Skin of body (tissue), 2 donors: ENCODE data around the gene KIAA0319L. TPM values are rescaled to one million over a fixed set of nuclear protein-coding genes. Genes with fewer than 3 reads are reported as not detected.

ENCODE experiments used
- DNase-seq: peaks from one replicate; lab custom pipeline; 2025; lab: John Stamatoyannopoulos, UW
- total RNA-seq: library from RNA; depleted of rRNA; stranded (reverse); fragments of >200 nt; gene quantifications from one replicate; pipeline ENCODE4 v1.2.3, GENCODE V29; 2014

KIAA0319L gene
- total RNA-seq, 1 donor from 2014 or later: 36.4 TPM

- peak; percentile 9 for DNase-seq
These were observed 7.1 kb upstream of the KIAA0319L start for GRCh38 chr1:35564037-35564883.

GRCh38 chr1:35563166-35563565 lies 6.0 kb upstream of the KIAA0319L start:
- DNase-seq: no peak

GRCh38 chr1:35561972-35562680 lies 4.9 kb upstream of the KIAA0319L start:
- DNase-seq: no peak

DNA sequence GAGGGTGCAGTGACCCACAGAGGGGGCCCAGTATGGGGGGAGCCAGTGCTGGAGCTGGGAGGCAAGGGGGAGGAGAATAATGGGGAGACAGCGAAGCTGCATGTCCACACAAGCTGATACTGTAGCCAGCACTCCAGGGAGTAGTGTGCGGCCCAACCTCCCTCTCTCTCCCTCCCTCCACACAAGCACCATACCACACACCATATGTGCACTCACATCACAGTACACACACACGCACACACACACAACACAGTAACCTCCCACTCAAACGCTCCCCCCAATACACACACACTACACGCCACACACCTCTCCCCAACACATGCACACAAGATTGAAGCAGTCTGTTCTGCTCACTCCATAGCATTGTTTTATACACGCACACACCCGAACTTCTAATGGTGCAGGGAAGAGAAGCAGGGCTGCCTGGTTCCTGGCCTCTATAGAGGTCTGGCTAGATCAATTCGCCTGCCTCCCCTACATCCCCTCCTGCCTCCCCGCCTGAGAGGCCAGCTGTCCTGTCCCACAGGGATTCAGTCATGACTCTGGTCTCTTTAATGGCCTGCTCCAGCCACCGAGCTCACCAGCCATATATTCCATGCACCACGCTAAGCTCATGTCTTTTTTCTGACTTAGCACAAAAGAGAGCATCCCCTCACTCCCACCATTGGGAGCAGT lies 4.2 kb upstream of the KIAA0319L start:
- DNase-seq: no peak

DNA sequence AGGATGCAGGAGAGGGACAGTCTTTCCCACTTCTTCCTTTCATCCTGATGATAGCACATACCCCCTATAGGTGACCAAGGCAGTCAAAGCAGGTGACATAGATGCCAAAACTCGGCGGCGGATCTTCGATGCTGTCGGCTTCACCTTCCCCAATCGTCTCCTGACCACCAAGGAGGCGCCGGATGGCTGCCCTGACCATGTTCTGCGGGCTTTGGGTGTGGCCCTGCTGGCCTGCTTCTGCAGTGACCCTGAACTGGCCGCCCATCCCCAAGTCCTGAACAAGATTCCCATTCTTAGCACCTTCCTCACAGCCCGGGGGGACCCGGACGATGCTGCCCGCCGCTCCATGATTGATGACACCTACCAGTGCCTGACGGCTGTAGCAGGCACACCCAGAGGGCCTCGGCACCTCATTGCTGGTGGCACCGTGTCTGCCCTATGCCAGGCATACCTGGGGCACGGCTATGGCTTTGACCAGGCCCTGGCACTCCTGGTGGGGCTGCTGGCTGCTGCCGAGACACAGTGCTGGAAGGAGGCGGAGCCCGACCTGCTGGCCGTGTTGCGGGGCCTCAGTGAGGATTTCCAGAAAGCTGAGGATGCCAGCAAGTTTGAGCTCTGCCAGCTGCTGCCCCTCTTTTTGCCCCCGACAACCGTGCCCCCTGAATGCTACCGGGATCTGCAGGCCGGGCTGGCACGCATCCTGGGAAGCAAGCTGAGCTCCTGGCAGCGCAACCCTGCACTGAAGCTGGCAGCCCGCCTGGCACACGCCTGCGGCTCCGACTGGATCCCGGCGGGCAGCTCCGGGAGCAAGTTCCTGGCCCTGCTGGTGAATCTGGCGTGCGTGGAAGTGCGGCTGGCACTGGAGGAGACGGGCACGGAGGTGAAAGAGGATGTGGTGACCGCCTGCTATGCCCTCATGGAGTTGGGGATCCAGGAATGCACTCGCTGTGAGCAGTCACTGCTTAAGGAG lies 3.3 kb upstream of the KIAA0319L start:
- DNase-seq: no peak

- DNase-seq: no peak
These were observed 2.2 kb upstream of the KIAA0319L start for GRCh38 chr1:35559317-35559944.

DNA sequence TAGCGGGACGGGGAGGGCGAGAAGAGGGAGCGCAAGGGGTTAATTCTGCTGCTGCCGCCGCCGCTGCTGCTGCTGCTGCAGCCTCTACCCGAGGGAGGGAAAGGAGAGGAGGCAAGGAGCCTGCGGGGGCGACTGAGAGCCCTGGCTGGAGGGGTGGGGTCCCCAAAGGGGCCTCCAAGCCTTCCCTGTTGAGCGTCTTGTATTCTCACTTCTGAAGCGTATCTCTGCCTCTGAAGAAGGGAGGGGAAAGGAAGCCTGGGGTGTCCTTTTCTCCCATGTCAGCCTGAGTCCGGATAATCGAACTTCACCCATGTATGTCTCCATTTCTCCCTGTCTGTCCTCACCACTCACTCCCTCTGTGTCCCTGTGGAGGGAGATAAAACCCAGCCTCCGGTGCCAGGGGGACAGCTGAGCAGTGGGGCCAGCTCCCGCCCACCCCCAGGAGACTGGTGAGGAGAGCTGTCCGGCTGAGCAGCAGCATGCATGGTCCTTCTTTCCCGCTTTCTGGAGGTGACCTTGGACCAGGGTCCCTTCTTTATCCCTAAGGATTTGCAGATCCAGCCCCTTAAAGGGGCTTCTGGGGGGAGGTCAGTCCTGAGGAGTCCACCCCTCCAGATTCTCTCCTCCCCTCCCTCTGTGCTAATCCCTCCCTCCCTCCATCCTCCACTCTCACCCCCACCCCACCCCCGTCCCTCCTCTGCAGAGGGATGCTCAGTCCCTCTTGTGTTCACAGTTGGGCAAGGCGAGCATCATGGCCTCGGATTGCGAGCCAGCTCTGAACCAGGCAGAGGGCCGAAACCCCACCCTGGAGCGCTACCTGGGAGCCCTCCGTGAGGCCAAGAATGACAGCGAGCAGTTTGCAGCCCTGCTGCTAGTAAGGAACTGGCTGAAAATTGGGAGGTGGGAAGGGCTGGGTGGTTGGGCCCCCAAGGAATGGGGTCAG lies 1.4 kb upstream of the KIAA0319L start:
- no peak for DNase-seq

DNA sequence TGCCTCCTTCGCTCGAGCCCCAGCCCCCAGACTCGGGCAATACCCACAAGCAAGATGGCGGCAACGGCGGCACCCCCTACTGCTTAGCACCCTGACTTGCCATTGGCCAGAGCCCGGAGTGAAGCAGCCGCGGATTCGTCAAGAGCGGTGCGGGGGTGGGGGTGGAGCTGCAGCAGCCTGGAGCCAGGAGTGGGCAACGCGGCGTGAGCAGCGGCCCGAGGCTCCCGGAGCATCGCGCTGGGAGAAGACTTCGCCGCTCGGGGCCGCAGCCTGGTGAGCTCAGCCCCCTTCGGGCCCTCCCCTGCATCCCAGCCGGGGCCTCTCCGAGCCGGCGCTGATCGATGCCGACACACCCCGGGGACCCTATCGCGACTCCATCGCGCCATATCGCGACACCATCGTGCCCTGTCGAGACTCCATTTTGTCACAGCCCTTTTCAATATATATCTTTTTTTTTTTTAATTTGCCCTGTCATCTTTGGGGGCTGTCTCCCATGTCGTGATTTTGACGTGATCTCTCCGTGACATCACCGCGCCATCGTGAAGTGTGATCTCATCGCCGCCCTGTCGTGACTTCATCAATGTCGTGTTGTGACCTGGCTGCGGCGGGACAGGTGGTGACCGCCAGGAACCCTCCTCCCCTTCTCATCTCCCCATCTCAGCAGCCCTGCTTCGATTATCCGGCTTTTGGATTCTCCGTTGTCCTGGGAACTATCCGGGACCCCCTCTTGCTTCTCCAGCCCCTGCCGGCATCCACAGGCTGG lies 589 bp upstream of the KIAA0319L start, which contains the start of gene NCDN:
Gene NCDN, plus strand, starts transcription at position 189 of the 763 bp plus-strand sequence. Its CDS starts 392 bp downstream, at position 581.
- peak; percentile 99 for DNase-seq

DNA sequence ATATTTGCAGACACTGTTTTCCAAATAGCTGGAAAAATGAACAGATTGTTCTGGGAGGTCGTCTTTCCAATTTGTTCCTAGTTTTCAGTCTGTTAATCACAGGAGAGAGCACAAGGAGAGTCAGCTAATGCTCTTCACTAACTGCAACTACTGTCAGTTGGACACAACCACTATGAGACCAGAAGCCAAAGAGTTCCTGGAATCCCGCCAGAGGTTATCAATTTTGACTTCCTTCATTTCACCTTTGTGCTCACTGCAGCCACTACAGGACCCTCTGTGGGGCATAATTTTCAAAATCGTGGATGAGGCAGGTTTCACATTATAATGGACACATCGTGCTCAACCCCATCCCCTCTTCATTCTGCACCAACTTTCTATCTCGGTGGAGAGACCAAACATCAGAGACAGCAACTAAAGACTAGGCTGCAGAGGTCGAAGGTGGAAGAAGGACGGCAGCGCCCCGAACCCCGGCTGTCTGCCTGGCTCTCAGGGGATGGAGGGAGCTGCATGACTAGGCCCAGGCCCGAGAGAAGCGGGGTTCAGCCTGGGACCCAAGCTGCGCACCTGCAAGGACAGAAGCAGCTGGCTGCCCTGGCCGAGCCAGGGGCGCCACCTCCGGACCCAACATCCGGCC lies 602 bp downstream of the KIAA0319L start:
- no peak for DNase-seq

- DNase-seq: no peak
These were observed 1.4 kb downstream of the KIAA0319L start for GRCh38 chr1:35555601-35556477.

DNA sequence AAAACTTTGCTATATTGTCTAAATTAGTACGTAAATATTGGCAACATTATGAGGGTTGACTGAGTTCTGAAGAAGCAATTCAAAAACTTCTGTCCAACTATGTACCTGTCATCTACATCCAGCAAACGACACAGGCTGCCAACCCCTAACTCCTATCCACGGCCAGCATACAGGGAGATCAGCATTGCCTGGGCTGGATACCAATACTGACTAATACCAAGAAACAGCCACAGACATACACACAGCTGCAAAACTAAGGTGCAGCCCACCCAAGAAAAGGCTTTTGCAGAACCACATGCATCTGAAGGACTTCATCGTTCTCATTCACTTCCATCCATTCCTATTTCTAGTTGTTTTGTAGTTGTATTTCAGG lies 2.0 kb downstream of the KIAA0319L start:
- DNase-seq: no peak

DNA sequence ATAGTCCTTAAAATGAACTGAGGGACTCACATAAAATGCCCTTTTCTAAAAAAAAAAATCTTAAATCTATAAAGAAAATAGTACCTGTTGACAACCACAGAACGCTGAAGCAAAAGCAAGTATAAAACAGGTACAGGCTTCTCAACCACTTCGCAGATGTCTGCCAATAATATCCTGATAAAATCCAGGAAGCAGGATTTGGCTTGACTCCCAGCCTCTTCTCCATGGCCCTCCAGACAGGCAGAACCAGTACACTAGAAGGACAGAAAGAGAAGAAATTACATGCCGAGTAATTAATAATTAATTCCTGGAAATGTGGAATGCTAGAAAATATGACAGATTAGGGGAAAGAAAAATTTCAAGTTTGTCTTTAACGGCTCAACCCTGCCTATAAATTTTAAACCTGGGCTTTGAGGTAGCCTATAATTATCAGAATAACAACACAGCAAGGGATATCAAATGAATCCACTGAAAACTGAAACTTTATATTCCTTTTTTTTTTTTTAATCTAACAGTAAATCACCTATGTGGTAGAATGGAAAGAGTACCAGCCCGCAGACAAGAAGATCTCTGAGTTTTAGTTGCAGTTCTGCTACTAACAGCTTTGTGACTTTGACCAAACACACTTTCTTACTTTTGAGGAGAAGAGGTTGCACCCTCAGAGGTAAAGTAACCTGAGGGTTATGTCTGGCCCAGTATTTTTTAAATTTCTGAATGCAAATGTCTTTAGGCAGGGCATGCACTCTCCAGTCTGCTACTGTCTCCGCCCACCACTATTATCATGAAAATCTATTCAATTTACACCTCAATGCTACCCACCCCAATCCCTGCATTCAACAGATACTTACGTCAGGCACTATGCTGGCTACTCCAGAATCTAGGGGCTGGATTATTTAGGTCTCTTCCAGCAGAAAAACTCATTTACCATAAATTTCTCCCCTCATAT lies 2.7 kb downstream of the KIAA0319L start:
- DNase-seq: no peak

- no peak for DNase-seq
These were observed 3.4 kb downstream of the KIAA0319L start for GRCh38 chr1:35553851-35554250.

DNA sequence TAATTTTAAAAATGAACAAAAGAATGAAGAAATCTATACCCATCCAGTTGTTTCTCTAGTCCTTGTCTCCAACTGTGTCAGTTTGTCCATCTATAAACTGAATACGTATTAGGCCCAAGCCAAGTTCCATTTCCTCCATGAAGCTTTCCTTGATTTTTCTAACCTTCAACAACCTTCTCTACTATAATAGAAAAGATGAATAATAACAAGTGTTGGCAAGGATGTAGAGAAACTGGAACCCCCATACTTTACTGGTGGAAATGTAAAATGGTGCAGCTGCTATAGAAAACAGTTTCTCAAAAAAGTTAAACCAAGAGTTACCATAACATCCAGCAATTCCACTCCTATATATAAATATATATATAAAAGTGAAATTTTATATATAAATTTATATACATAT lies 10.6 kb downstream of the KIAA0319L start:
- DNase-seq: no peak

DNA sequence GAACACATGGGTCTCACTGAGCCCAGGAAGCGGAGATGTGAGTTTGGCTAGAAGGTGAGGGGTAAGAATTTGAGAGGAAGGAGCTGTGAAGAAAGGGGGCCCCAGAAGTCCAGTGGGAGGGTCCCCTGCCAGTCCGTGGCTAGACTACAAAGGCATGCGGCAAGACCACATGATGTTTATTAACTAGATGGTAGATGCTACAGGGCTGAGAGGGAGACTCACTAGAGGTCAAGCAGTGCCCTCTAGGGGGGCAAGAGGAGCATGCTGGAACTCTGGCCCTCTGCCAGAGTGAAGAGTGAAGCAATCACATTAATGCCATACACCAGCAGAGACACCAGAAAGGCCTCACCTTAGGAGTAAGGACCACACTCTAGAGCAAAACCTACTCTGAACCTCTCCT lies 12.2 kb downstream of the KIAA0319L start:
- no peak for DNase-seq

GRCh38 chr1:35539824-35540261 lies 17.4 kb downstream of the KIAA0319L start:
- DNase-seq: peak; percentile 26
